Measurements from ENCODE around the gene HOXB4.
A peak's percentile ranks its signal among the peaks of the same experiment; 100 is the strongest.

Gene HOXB4

DNA sequence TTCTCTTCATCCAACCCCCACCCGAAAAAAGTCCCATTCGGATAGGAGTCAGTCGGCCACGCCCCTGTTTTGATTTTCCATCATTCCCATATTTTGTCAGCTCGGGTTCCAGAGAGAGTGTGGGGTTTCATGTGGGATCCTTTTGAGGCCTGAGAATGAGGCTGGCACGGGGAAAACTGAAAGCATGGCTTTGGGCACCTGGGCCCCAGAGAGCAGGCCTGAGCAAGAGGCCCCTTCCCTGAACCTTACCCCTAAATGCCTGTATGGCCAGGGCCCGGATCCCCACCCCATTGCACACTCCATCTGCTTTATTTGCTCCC lies 4.6 kb upstream of the HOXB4 start:
- H3K23ac ChIP-seq (ENCODE audit: low read length): no peak overlapping the region
- no peak overlapping the region for H3K9ac ChIP-seq (ENCODE audit: low read length)
- WGBS (ENCODE audit: extremely low coverage, insufficient coverage, insufficient read length): no CpG with 5 or more reads among the region's 7 CpGs
- H4K91ac ChIP-seq (ENCODE audit: low read depth, low read length): no peak overlapping the region
- no peak for DNase-seq
- no peak overlapping the region for H2AK5ac ChIP-seq (ENCODE audit: low read length)
- H3K79me1 ChIP-seq (ENCODE audit: low read length): peaks cover 17% of the 10 kb centered on the region
- peak overlapping the region; percentile 17 for H3K14ac ChIP-seq (ENCODE audit: low read length)
- no peak overlapping the region for H2BK5ac ChIP-seq (ENCODE audit: low read depth, low read length, poor library complexity)
- H3K27ac ChIP-seq (ENCODE audit: low read depth, low read length): no peak overlapping the region
- no peak overlapping the region for H3K18ac ChIP-seq (ENCODE audit: low read length)
- H3K4me3 ChIP-seq (ENCODE audit: low read depth, low read length): no peak overlapping the region
- H2BK120ac ChIP-seq (ENCODE audit: insufficient read depth, low read length, poor library complexity): no peak overlapping the region
- H4K8ac ChIP-seq (ENCODE audit: low read depth, low read length): no peak overlapping the region
- H3K4me1 ChIP-seq (ENCODE audit: control insufficient read depth in 1 of 2, insufficient read depth in 2 of 2, low read length in 2 of 2): peaks cover 27 to 29% of the 10 kb centered on the region in 2 experiments
- H2AFZ ChIP-seq (ENCODE audit: insufficient read depth, low read length, poor library complexity): no peak overlapping the region
- peak overlapping the region; percentile 8 for H3K4ac ChIP-seq (ENCODE audit: low read depth, low read length)
- peak overlapping the region; percentile 57 for H3K4me2 ChIP-seq (ENCODE audit: low read length)
- H3K79me2 ChIP-seq (ENCODE audit: control insufficient read depth, insufficient read depth, low read length, poor library complexity): peaks cover 7% of the 10 kb centered on the region
- H3K27me3 ChIP-seq (ENCODE audit: insufficient read depth, low read length): peaks cover 3% of the 10 kb centered on the region
- no peaks in the 10 kb centered on the region for H3K9me3 ChIP-seq (ENCODE audit: insufficient read depth, low read depth, low read length)
- no peak overlapping the region for H2BK12ac ChIP-seq (ENCODE audit: low read length)
- H3K36me3 ChIP-seq (ENCODE audit: control insufficient read depth in 1 of 2, insufficient read depth in 2 of 2, low read length in 2 of 2): no peaks in the 10 kb centered on the region
- no peak overlapping the region for H4K12ac ChIP-seq (ENCODE audit: low read depth, low read length)

GRCh38 chr17:48579760-48580554 lies 1.8 kb upstream of the HOXB4 start:
- Histone ChIP-seq H2BK12ac (ENCODE audit: low read length) (no peak overlapping the region), H3K27ac (ENCODE audit: low read depth, low read length) (no peak overlapping the region), H3K79me1 (ENCODE audit: low read length) (peaks cover 23% of the 10 kb centered on the region), H3K4me3 (ENCODE audit: low read depth, low read length) (no peak overlapping the region), H2BK5ac (ENCODE audit: low read depth, low read length, poor library complexity) (no peak overlapping the region), H2AK5ac (ENCODE audit: low read length) (no peak overlapping the region), H4K12ac (ENCODE audit: low read depth, low read length) (no peak overlapping the region), H3K4me1 (ENCODE audit: control insufficient read depth in 1 of 2, insufficient read depth in 2 of 2, low read length in 2 of 2) (peaks cover 28 to 29% of the 10 kb centered on the region in 2 experiments), H3K4ac (ENCODE audit: low read depth, low read length) (no peak overlapping the region), H3K14ac (ENCODE audit: low read length) (no peak overlapping the region), H2AFZ (ENCODE audit: insufficient read depth, low read length, poor library complexity) (no peak overlapping the region), H4K8ac (ENCODE audit: low read depth, low read length) (no peak overlapping the region), H3K9ac (ENCODE audit: low read length) (no peak overlapping the region), H3K18ac (ENCODE audit: low read length) (no peak overlapping the region), H3K4me2 (ENCODE audit: low read length) (no peak overlapping the region), H3K9me3 (ENCODE audit: insufficient read depth, low read depth, low read length) (no peaks in the 10 kb centered on the region), H2BK120ac (ENCODE audit: insufficient read depth, low read length, poor library complexity) (no peak overlapping the region), H3K27me3 (ENCODE audit: insufficient read depth, low read length) (peaks cover 3% of the 10 kb centered on the region), H3K79me2 (ENCODE audit: control insufficient read depth, insufficient read depth, low read length, poor library complexity) (peaks cover 10% of the 10 kb centered on the region), H3K36me3 (ENCODE audit: control insufficient read depth in 1 of 2, insufficient read depth in 2 of 2, low read length in 2 of 2) (peaks cover 5 to 6% of the 10 kb centered on the region in 2 experiments), H4K91ac (ENCODE audit: low read depth, low read length) (no peak overlapping the region), H3K23ac (ENCODE audit: low read length) (no peak overlapping the region)
- WGBS (ENCODE audit: extremely low coverage, insufficient coverage, insufficient read length): no CpG with 5 or more reads among the region's 26 CpGs
- no peak for DNase-seq

GRCh38 chr17:48579471-48579759 lies 1.3 kb upstream of the HOXB4 start:
- peaks cover 27 to 28% of the 10 kb centered on the region in 2 experiments for H3K4me1 ChIP-seq (ENCODE audit: control insufficient read depth in 1 of 2, insufficient read depth in 2 of 2, low read length in 2 of 2)
- H3K14ac ChIP-seq (ENCODE audit: low read length): no peak overlapping the region
- H3K4me2 ChIP-seq (ENCODE audit: low read length): peak overlapping the region; percentile 73
- H3K79me2 ChIP-seq (ENCODE audit: control insufficient read depth, insufficient read depth, low read length, poor library complexity): peaks cover 10% of the 10 kb centered on the region
- H2BK120ac ChIP-seq (ENCODE audit: insufficient read depth, low read length, poor library complexity): no peak overlapping the region
- H2BK12ac ChIP-seq (ENCODE audit: low read length): no peak overlapping the region
- no peak overlapping the region for H4K91ac ChIP-seq (ENCODE audit: low read depth, low read length)
- H2BK5ac ChIP-seq (ENCODE audit: low read depth, low read length, poor library complexity): no peak overlapping the region
- no peak overlapping the region for H3K27ac ChIP-seq (ENCODE audit: low read depth, low read length)
- H3K9ac ChIP-seq (ENCODE audit: low read length): no peak overlapping the region
- peaks cover 5 to 6% of the 10 kb centered on the region in 2 experiments for H3K36me3 ChIP-seq (ENCODE audit: control insufficient read depth in 1 of 2, insufficient read depth in 2 of 2, low read length in 2 of 2)
- H3K27me3 ChIP-seq (ENCODE audit: insufficient read depth, low read length): peaks cover 3% of the 10 kb centered on the region
- DNase-seq: no peak
- H3K4ac ChIP-seq (ENCODE audit: low read depth, low read length): no peak overlapping the region
- no peak overlapping the region for H3K18ac ChIP-seq (ENCODE audit: low read length)
- WGBS (ENCODE audit: extremely low coverage, insufficient coverage, insufficient read length): no CpG with 5 or more reads among the region's 7 CpGs
- H2AFZ ChIP-seq (ENCODE audit: insufficient read depth, low read length, poor library complexity): no peak overlapping the region
- H3K4me3 ChIP-seq (ENCODE audit: low read depth, low read length): no peak overlapping the region
- peaks cover 21% of the 10 kb centered on the region for H3K79me1 ChIP-seq (ENCODE audit: low read length)
- H2AK5ac ChIP-seq (ENCODE audit: low read length): no peak overlapping the region
- H4K12ac ChIP-seq (ENCODE audit: low read depth, low read length): no peak overlapping the region
- H4K8ac ChIP-seq (ENCODE audit: low read depth, low read length): no peak overlapping the region
- H3K23ac ChIP-seq (ENCODE audit: low read length): no peak overlapping the region
- H3K9me3 ChIP-seq (ENCODE audit: insufficient read depth, low read depth, low read length): no peaks in the 10 kb centered on the region

GRCh38 chr17:48578616-48579470 lies 693 bp upstream of the HOXB4 start:
- Histone ChIP-seq H2AFZ (ENCODE audit: insufficient read depth, low read length, poor library complexity) (peak overlapping the region; percentile 47), H3K36me3 (ENCODE audit: control insufficient read depth in 1 of 2, insufficient read depth in 2 of 2, low read length in 2 of 2) (peaks cover 5 to 6% of the 10 kb centered on the region in 2 experiments), H4K12ac (ENCODE audit: low read depth, low read length) (peak overlapping the region; percentile 78), H3K18ac (ENCODE audit: low read length) (peak overlapping the region; percentile 81), H3K79me2 (ENCODE audit: control insufficient read depth, insufficient read depth, low read length, poor library complexity) (peaks cover 10% of the 10 kb centered on the region), H3K14ac (ENCODE audit: low read length) (peak overlapping the region; percentile 87), H4K91ac (ENCODE audit: low read depth, low read length) (peak overlapping the region; percentile 97), H2BK120ac (ENCODE audit: insufficient read depth, low read length, poor library complexity) (peak overlapping the region; percentile 27), H3K23ac (ENCODE audit: low read length) (no peak overlapping the region), H2BK12ac (ENCODE audit: low read length) (no peak overlapping the region), H3K4me3 (ENCODE audit: low read depth, low read length) (peak overlapping the region; percentile 70), H2AK5ac (ENCODE audit: low read length) (peak overlapping the region; percentile 10), H3K9me3 (ENCODE audit: insufficient read depth, low read depth, low read length) (no peaks in the 10 kb centered on the region), H3K27ac (ENCODE audit: low read depth, low read length) (no peak overlapping the region), H3K79me1 (ENCODE audit: low read length) (peaks cover 21% of the 10 kb centered on the region), H3K9ac (ENCODE audit: low read length) (peak overlapping the region; percentile 18), H3K27me3 (ENCODE audit: insufficient read depth, low read length) (no peaks in the 10 kb centered on the region), H2BK5ac (ENCODE audit: low read depth, low read length, poor library complexity) (peak overlapping the region; percentile 58), H3K4ac (ENCODE audit: low read depth, low read length) (peak overlapping the region; percentile 35), H3K4me2 (ENCODE audit: low read length) (peak overlapping the region; percentile 73), H4K8ac (ENCODE audit: low read depth, low read length) (peak overlapping the region; percentile 88), H3K4me1 (ENCODE audit: control insufficient read depth in 1 of 2, insufficient read depth in 2 of 2, low read length in 2 of 2) (peaks cover 28 to 29% of the 10 kb centered on the region in 2 experiments)
- no peak for DNase-seq
- WGBS (ENCODE audit: extremely low coverage, insufficient coverage, insufficient read length): no CpG with 5 or more reads among the region's 43 CpGs

All from trophoblast cell (in vitro differentiated cells and primary cell).